HepG2 (cell line): ENCODE results near the gene SUPT4H1.

Source experiments
- ATF1 ChIP-seq: IDR thresholded peaks from 2 replicates; pipeline ENCODE4 v1.6.1; 2016; ENCODE audit warnings: mild to moderate bottlenecking, control low read depth
- GATAD2A ChIP-seq: IDR thresholded peaks from 2 replicates; pipeline ENCODE4 v1.6.1; 2016
- KDM6A ChIP-seq: IDR thresholded peaks from 2 replicates; pipeline ENCODE4 v1.6.1; 2016; ENCODE audit warnings: low read depth
- MAFF ChIP-seq: IDR thresholded peaks from 2 replicates; pipeline ENCODE4 v1.6.1; 2011; ENCODE audit warnings: low read depth, low read length, improper control_type of control experiment
- SIN3B ChIP-seq: fragments of 150-350 bp; IDR thresholded peaks from 2 replicates; pipeline ENCODE4 v1.6.1; 2014; ENCODE audit warnings: low read length
- THAP11 ChIP-seq: IDR thresholded peaks from 2 replicates; pipeline ENCODE4 v1.6.1; 2016; ENCODE audit warnings: missing biosample characterization, missing genetic modification reagents
- ZNF549 ChIP-seq: sonication (generic); formaldehyde crosslinking; IDR thresholded peaks from 2 replicates; pipeline ENCODE4 v1.5.0; 2020; ENCODE audit warnings: missing genetic modification reagents
- TF ChIP-seq, protein P1 (sequence below): sonication (generic); formaldehyde crosslinking; IDR thresholded peaks from 2 replicates; pipeline ENCODE4 v1.5.0; 2020; ENCODE audit warnings: mild to moderate bottlenecking, missing genetic modification reagents, moderate library complexity

DNA sequence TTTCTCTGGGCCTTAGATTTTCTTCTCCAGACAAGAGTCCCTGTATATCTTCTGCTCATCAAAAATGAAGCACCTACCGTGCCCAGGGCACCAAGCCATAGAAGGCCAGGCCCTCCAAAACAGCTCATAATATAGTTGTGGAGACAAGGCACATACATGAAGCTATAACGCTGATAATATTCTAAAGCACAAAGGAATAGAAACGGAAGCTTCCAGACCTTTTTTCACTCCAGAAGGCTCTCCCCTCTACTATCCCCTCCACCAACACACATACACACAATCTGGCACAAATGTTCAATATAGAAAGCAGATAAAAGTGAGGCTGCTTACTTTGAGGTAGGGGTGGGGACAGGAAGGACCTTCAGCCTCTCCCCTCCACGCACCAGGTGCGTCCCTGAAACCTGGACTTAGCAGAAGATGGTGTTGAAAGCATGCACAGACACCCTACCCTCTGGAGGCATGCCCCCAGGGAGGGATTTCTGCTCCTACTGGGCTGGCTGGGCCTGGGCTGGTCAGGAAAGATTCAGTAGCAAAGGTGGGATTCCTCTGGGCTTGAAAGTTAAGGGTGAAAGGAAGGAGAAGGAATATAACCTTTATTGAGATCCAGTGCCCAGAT lies 14.1 kb upstream of the SUPT4H1 start:
- TF ChIP-seq, protein P1, sequence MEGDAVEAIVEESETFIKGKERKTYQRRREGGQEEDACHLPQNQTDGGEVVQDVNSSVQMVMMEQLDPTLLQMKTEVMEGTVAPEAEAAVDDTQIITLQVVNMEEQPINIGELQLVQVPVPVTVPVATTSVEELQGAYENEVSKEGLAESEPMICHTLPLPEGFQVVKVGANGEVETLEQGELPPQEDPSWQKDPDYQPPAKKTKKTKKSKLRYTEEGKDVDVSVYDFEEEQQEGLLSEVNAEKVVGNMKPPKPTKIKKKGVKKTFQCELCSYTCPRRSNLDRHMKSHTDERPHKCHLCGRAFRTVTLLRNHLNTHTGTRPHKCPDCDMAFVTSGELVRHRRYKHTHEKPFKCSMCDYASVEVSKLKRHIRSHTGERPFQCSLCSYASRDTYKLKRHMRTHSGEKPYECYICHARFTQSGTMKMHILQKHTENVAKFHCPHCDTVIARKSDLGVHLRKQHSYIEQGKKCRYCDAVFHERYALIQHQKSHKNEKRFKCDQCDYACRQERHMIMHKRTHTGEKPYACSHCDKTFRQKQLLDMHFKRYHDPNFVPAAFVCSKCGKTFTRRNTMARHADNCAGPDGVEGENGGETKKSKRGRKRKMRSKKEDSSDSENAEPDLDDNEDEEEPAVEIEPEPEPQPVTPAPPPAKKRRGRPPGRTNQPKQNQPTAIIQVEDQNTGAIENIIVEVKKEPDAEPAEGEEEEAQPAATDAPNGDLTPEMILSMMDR (CRISPR knock-in tag): no peak
- TF ChIP-seq GATAD2A (CRISPR knock-in tag): no peak
- TF ChIP-seq ZNF549: no peak
- no peak for TF ChIP-seq THAP11 (CRISPR knock-in tag)
- no peak for TF ChIP-seq ATF1 (CRISPR knock-in tag)
- no peak for TF ChIP-seq KDM6A (CRISPR knock-in tag)
- TF ChIP-seq SIN3B: no peak
- TF ChIP-seq MAFF: no peak
